ENCODE data around the gene PABPN1L.

- TF ChIP-seq POLR2A (IDR thresholded peaks at IDR 0.05) = no peak
- TF ChIP-seq CTCF (IDR thresholded peaks at IDR 0.05) = no peak
Observed at GRCh38 chr16:88905563-88905962, 39.1 kb upstream of the PABPN1L start.

Data from stomach (tissue), 4 donors.